Epithelial cell of esophagus (primary cell): ENCODE data around the gene MYCBP2.
"Not testable (repeated sequence)": the region's sequence is repeated elsewhere in the genome, so short reads cannot be mapped to it uniquely, and the experiment has no call there.

ENCODE experiments used
- DNase-seq: peaks from one replicate; pipeline ENCODE4 v3.0.0; 2010; ENCODE audit warnings: low read depth
- H3K4me3 ChIP-seq: 2 replicates; pipeline ENCODE4 v1.5.1; 2011; ENCODE audit warnings: mild to moderate bottlenecking, low read length, control low read depth
- TF ChIP-seq, protein P1 (sequence below): IDR thresholded peaks from 2 replicates; pipeline ENCODE4 v1.5.1; 2011; ENCODE audit warnings: low read depth, mild to moderate bottlenecking, low read length, control low read depth, inconsistent platforms; ENCODE audit not compliant: insufficient read depth; ENCODE audit errors: missing control alignments

MYCBP2 gene

DNA sequence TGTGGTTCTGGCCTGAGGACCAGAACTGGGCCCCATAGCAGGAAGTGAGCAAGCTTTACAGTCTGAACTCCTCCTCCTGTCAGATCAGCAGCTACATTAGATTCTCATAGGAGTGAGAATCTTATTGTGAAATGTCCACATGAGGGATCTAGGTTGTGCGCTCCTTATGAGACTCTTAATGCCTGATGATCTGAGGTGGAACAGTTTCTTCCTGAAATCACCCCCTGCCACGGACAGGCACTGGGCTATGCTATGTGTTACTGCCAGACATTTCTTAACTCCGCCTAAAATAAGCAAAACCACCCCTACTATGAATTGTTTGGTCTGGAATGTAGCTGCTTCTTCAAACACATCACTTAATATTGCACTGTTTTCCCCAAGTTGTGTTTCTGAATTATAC is 304.6 kb downstream of the MYCBP2 start:
- no peak overlapping the region for H3K4me3 ChIP-seq
- DNase-seq = peak; percentile 24
- TF ChIP-seq, protein P1, sequence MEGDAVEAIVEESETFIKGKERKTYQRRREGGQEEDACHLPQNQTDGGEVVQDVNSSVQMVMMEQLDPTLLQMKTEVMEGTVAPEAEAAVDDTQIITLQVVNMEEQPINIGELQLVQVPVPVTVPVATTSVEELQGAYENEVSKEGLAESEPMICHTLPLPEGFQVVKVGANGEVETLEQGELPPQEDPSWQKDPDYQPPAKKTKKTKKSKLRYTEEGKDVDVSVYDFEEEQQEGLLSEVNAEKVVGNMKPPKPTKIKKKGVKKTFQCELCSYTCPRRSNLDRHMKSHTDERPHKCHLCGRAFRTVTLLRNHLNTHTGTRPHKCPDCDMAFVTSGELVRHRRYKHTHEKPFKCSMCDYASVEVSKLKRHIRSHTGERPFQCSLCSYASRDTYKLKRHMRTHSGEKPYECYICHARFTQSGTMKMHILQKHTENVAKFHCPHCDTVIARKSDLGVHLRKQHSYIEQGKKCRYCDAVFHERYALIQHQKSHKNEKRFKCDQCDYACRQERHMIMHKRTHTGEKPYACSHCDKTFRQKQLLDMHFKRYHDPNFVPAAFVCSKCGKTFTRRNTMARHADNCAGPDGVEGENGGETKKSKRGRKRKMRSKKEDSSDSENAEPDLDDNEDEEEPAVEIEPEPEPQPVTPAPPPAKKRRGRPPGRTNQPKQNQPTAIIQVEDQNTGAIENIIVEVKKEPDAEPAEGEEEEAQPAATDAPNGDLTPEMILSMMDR = no peak

DNA sequence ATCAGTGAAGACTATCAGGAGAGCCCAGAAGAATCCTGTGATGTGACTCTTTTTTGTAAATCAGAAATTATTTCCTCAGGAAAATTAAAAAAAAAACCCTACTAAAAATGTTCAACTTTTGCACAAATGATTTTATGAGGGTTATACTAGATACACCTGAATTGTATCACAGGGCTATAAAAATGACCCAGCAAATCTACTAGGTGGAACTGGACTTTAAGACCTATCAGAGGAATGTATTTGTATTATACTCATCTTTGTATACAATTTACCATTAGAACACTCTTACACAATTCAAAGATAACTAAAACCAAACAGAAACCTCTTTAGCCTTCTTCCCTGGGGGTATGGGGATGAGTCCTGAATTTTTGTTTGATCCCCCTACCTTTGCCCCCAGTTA is 307.1 kb downstream of the MYCBP2 start:
- no peak for DNase-seq
- no peak overlapping the region for H3K4me3 ChIP-seq
- TF ChIP-seq, protein P1 = no peak

DNA sequence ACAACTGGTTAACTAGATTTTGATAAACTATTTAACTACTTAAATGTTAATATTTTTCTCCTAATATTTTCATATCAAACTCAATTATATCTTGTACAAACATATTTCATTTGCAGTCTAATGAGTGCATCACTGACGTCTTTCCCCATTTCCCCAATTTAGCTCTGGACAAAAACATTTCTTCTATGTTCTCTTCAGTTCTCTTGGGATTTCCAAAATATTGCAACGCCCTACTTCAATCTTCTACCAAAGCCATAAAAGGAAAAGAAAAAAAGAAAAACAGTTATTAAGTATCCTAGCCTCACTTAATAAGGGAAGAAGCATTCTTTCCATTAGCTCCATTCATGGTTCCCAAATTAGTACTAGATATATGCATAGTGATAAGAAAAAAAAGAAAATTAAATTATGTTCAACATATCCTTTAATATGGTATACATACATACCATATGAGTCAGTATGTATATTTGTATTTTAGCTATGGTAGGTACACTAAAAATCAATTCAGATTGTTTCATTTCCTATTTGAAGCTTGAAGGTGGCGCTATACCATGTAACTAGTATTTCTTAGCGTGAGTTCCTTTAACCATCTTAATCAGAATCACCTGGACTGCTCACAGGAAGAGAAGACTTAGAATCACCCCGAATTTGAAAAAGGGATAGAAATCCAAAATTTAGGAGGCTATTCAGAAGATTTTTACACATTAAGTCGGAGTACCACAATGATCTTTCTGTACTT is 309.8 kb downstream of the MYCBP2 start:
- no peak overlapping the region for H3K4me3 ChIP-seq
- TF ChIP-seq, protein P1 = no peak
- DNase-seq = no peak

DNA sequence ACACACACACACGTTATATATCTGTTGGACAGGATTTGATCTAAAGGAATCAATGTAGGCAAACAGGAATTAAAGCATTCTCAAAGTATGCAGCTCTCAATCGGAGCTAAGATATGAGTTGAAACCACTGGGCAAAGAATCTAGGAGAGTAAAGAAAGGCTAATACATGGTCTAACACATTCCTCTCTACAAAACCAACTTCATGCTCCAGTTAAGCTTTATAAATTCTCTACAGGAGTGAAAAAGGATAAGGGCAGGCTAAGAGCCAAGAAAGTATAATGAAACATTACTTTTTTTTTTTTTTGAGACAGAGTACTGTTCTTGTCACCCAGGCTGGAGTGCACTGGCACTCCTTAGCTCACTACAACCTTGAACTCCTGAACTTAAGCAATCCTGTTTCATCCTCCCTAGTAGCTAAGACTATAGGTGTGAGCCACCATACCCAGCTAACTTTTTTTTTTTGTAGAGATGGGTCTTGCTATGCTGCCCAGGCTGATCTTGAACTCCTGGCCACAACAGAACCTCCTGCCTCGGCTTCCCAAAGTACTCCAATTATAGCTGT is 310.6 kb downstream of the MYCBP2 start:
- TF ChIP-seq, protein P1 = no peak
- no peak for DNase-seq
- H3K4me3 ChIP-seq = no peak overlapping the region

DNA sequence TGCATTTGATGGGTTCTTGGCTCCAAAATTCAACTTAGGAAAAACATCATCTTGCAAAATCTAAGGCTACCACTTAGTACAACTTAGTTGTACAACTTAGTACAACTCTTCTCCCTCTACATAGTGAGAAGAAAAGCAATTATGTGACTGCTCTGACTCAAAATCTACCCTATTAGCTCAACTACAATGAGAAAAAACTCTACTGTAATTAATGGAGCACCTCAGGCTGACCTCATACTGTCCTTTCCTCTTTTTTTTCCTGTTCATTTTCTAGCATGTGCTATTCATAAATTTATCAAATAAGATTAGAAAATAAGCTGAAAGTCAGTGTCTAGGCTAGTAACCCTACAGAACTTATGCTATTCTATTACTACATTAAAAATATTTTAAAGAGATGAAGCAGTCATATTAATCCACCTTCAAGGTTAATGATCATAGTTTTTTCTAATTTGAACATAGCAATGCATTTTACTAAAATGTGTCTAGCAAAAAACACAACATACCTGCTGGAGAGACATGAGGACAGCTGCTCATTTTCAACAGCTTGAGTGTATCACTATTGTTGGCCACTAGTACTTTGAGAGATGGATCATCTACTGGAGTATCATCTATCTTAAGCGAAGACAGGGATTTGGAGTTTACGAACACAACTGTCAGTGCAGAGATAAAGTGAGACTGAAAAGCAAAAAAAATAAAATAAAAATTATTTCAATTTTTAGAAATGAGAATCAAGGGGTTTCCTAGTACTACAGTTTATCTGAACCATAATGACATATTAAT is 311.8 kb downstream of the MYCBP2 start:
- no peak for DNase-seq
- no peak overlapping the region for H3K4me3 ChIP-seq
- TF ChIP-seq, protein P1 = no peak

DNA sequence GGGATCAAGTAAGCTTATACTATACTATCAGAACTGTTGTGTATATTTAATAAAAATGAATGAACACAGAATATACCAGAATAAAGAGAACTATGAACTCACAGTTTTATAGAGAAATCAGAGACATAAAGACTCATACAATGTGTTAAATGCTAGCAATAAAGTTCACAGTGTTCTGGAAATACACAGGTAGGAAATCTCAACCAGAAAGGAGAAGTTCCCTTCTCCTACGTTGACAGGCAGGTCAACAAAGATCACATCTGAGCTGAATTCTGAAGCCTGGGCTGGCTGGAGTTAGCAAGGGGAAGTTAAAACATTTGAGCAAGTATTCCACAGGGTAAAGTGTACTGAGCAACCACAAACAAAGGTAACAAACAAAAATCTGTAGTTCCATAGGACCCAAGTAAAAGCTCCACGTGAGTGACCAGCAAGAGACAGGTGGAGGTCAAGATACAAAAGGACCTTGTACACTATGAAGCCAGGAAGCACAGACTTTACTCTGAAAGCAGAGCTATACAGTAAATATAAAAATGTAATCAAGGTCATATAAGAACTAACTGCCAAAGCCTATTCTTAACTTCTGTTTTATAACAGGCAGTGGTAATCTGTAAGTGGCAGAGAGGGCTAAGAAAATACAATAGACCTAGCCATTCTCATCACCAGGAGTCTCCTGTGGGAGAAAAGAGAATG is 312.9 kb downstream of the MYCBP2 start:
- no peak for DNase-seq
- TF ChIP-seq, protein P1 = no peak
- no peak overlapping the region for H3K4me3 ChIP-seq

DNA sequence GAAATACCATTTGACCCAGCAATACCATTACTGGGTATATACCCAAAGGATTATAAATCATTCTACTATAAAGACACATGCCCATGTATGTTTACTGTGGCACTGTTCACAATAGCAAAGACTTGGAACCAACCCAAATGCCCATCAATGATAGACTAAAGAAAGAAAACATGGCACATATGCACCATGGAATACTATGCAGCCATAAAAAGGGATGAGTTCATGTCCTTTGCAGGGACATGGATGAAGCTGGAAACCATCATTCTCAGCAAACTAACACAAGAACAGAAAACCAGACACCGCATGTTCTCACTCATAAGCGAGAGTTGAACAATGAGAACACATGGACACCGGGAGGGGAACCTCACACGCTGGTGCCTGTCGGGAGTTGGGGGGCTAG is 317.2 kb downstream of the MYCBP2 start:
- not testable (repeated sequence) for H3K4me3 ChIP-seq, DNase-seq
